NCI-H1417 (cell line): ENCODE results near the gene TSR3.

Source experiments
- DNase-seq, 3 experiments: peaks; one replicate each; lab custom pipeline; 2025; lab: John Stamatoyannopoulos, UW

Gene TSR3

GRCh38 chr16:1351582-1352362 lies at the start of gene TSR3, which contains the start of gene GNPTG:
Gene TSR3, minus strand, starts transcription at chr16:1351878. Its CDS starts 74 bp downstream, at chr16:1351804.
Gene GNPTG, plus strand, starts transcription at chr16:1351931. Its CDS starts 35 bp downstream, at chr16:1351966.
- peak; percentile 86 to 96 (median 86) for DNase-seq

- no peak for DNase-seq
Observed at GRCh38 chr16:1401061-1401757, 49.5 kb upstream of the TSR3 start.

- no peak for DNase-seq
Observed at GRCh38 chr16:1398826-1399581, 47.3 kb upstream of the TSR3 start.

GRCh38 chr16:1398351-1398750 lies 46.7 kb upstream of the TSR3 start:
- no peak for DNase-seq

- no peak for DNase-seq
Observed at GRCh38 chr16:1397779-1398178, 46.1 kb upstream of the TSR3 start.

GRCh38 chr16:1395444-1396031 lies 43.9 kb upstream of the TSR3 start:
- DNase-seq = no peak

GRCh38 chr16:1394367-1394951 lies 42.8 kb upstream of the TSR3 start:
- DNase-seq = peak in 1 of 3 experiments; percentile 23

GRCh38 chr16:1393613-1394176 lies 42.0 kb upstream of the TSR3 start:
- no peak for DNase-seq

- no peak for DNase-seq
Observed at GRCh38 chr16:1392826-1393225, 41.1 kb upstream of the TSR3 start.

GRCh38 chr16:1390239-1390779 lies 38.6 kb upstream of the TSR3 start:
- DNase-seq = no peak

GRCh38 chr16:1389762-1390161 lies 38.1 kb upstream of the TSR3 start:
- DNase-seq = no peak

- DNase-seq = no peak
Observed at GRCh38 chr16:1387331-1387730, 35.7 kb upstream of the TSR3 start.

- peak in 2 of 3 experiments; percentile 75 to 84 for DNase-seq
Observed at GRCh38 chr16:1385232-1385631, 33.6 kb upstream of the TSR3 start.

- DNase-seq = no peak
Observed at GRCh38 chr16:1383556-1383955, 31.9 kb upstream of the TSR3 start.

- no peak for DNase-seq
Observed at GRCh38 chr16:1381612-1382406, 30.1 kb upstream of the TSR3 start.

- DNase-seq = no peak
Observed at GRCh38 chr16:1380195-1380594, 28.5 kb upstream of the TSR3 start.

- DNase-seq = peak; percentile 76 to 81 (median 76)
Observed at GRCh38 chr16:1379304-1380076, 27.8 kb upstream of the TSR3 start.

- peak in 2 of 3 experiments; percentile 60 to 62 for DNase-seq
Observed at GRCh38 chr16:1378804-1379303, 27.2 kb upstream of the TSR3 start.
